HG03064 (cell line): ENCODE data around the gene COL5A1.

Source experiments
- ATAC-seq: cut with Tn5 transposase; IDR thresholded peaks from one replicate; pipeline ENCODE4 v1.9.1; 2021; ENCODE audit warnings: low read depth; ENCODE audit not compliant: unreplicated experiment

The COL5A1 gene

DNA sequence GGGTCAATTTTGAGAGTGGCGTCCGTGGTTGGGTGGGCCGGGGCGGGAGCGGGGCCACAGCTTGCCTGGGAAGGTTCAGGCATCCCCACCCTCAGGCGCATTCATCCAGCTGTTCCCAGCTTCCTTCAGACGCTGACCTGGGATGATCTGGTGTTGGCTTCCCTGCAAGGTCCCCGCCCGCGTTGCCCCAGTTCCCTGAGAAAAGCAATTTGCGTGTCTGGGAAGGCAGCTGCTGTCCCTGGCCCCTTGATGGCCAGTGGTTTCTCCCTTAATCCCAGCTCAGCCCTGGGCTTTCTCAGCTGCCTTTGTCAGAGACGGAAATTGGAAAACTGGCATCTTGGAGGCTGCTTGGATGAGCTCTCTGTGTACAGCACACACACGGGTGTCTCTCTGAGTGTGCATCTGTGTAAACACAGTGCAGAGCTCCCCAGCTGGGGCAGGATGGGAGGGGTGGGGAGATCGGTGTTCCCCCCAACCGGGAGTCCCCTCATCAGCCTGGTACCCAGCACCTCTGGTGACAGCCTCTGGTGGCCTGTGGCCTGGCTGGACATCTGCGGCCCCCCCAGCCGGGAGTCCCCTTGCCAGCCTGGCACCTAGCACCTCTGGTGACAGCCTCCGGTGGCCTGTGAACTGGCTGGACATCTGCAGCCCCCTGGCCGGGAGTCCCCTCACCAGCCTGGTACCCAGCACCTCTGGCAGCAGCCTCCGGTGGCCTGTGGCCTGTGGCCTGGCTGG lies 94.0 kb downstream of the COL5A1 start:
- ATAC-seq: no peak

GRCh38 chr9:134736791-134737497 lies 95.3 kb downstream of the COL5A1 start:
- no peak for ATAC-seq

DNA sequence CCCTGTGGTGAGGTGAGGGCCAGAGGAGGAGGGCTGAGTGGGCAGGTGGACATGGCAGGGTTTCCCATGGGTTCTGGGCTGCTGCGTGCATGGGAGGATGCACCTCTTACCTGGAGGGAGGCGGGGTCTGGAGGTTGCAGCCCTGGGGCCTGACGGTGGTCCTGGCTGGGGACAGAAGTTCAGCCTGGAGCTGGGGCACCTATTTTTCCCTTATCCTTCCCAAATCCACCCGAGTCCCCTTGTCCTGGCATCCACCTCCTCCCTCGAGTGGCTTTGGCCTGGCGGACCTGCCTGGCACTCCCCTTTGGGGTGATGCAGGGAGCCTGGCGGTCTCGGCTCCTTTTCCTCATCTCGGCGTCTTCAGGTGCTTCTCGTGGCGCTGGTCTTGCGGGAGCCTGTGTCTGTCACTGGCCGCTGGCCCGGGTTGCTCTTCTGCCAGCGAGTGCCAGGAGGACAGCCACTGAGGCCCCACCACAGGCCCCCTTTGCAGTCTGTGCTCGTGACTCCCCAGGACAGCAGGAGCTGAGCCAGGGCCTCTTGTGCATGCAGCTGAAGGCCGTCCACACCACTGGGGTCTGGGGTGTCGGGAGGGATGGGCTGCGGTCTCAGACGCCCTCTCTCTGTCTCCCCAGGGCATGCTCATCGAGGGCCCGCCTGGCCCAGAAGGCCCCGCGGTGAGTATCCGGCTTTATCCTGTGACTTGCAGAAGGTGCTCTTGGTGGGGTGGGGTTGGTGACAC lies 96.4 kb downstream of the COL5A1 start:
- no peak for ATAC-seq

- ATAC-seq: no peak
Measured at GRCh38 chr9:134738869-134739659, 97.5 kb downstream of the COL5A1 start.

GRCh38 chr9:134739660-134739968 lies 98.0 kb downstream of the COL5A1 start:
- no peak for ATAC-seq

DNA sequence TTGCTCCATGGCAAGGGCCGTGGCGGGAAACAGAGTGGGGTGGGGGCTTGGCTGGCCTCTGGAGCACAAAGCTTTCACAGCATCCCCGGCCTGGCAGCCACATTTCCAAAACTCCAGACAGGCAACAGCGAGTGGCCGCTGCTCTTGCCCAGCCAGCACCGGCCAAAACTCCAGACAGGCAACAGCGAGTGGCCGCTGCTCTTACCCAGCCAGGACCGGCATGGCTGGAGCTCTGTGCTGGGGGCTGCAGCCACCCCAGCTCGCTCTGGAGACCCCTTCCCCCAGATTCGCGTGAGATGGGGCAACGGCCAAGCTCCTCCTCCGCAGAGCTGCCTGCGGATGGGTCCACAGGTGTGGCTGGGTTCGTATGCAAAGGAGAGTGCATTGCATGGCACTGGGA lies 98.5 kb downstream of the COL5A1 start:
- ATAC-seq: no peak

GRCh38 chr9:134741846-134742245 lies 100.2 kb downstream of the COL5A1 start:
- no peak for ATAC-seq

- ATAC-seq: no peak
Measured at GRCh38 chr9:134742822-134743535, 101.4 kb downstream of the COL5A1 start.

- no peak for ATAC-seq
Measured at GRCh38 chr9:134743853-134744252, 102.2 kb downstream of the COL5A1 start.

GRCh38 chr9:134744385-134745295 lies 103.0 kb downstream of the COL5A1 start:
- no peak for ATAC-seq

DNA sequence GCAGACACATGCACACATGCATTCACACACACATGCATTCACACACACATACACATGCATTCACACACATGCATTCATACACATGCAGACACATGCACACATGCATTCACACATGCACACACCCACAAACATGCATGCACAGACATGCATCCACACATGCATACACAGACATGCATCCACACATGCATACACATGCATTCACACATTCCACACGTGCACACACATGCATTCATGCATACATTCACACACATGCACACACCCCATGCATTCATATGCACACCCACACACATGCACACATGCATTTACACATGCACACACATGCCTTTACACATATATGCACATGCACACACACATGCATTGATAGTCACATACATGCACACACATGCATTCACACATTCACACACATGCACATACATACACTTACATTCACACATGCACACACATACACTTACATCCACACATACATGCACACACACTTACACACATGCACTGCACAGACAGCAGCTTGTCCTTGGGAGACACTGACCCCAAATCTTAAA lies 106.4 kb downstream of the COL5A1 start:
- ATAC-seq: no peak

- ATAC-seq: no peak
Measured at GRCh38 chr9:134748591-134748990, 107.0 kb downstream of the COL5A1 start.

DNA sequence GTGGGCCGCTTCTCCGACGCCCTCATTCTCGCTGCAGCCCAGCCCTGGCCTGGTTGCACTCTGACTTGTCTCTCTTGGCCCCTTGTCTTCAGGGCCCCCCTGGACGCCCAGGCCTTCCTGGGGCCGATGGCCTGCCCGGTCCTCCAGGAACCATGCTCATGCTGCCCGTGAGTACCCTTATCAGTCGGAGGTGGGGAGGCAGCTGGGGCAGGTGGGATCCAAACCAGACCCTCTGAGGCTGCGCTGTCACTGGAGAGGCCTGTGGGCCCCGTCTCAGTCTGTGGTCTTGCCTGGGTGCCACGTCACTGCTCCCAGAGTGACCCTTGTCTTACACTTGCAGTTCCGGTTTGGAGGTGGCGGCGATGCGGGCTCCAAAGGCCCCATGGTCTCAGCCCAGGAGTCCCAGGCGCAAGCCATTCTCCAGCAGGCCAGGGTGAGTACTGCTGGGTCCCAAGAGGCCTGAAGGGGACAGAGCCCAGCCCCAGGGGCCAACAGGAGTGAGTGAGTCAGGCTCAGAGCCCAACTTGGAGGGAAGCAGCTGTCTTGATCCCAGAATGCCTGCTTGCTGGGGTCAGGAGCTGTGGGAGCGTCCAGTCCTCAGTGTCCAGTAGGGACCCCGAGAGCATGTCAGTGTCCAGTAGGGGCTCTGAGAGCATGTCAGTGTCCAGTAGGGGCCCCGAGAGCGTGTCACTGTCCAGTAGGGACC lies 109.0 kb downstream of the COL5A1 start:
- ATAC-seq: no peak

DNA sequence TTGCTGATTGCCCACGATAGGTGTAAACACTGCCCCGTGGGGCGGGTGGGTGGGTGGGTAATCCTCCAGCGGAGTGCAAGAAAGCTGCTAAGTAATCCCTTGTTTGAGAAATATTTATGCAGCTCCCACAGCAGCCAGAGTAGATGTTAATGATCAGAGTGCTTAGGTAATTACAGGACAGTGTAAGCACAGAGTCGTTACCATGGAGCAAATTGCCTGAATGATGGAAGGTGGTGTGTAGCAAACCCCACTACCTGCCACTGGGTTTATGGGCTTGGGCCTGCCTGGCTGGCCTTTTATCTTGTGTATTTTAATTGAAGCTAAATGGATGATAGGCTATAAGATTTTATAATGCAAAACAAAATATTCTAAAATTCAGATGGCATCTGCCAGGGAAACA lies 110.0 kb downstream of the COL5A1 start:
- no peak for ATAC-seq

DNA sequence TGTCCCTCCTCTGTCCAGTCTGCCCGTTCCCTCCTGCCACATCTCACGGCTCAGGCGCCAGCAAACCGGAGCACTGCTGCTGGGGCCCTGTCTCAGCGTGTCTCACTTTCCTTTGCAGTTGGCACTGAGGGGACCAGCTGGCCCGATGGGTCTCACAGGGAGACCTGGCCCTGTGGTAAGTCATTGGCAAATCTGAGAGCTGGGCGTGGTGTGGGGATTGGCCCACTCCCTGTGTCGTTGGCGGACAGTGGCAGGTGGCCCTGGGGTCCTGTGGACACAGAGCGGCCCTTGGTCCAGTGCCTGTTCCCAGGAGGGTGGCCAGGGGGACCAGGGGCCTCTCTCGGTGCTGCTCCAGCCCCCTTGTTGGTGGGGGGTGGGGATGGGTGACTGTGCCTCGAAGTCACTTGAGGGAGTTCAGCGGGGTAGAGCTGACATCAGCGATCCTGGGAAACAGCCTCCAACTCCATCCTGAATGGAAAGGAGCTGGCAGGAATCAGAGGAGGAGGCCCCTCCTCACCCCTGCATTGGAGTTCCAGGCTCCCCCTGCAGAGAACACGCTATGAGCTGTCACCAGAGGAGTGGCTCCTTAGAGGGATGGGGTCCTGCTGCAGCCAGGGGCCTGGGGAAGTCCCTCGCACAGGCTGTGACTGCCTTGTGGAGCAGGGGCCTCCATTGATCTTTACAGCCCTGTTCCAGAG lies 111.0 kb downstream of the COL5A1 start:
- ATAC-seq: no peak

GRCh38 chr9:134753191-134753590 lies 111.6 kb downstream of the COL5A1 start:
- no peak for ATAC-seq

DNA sequence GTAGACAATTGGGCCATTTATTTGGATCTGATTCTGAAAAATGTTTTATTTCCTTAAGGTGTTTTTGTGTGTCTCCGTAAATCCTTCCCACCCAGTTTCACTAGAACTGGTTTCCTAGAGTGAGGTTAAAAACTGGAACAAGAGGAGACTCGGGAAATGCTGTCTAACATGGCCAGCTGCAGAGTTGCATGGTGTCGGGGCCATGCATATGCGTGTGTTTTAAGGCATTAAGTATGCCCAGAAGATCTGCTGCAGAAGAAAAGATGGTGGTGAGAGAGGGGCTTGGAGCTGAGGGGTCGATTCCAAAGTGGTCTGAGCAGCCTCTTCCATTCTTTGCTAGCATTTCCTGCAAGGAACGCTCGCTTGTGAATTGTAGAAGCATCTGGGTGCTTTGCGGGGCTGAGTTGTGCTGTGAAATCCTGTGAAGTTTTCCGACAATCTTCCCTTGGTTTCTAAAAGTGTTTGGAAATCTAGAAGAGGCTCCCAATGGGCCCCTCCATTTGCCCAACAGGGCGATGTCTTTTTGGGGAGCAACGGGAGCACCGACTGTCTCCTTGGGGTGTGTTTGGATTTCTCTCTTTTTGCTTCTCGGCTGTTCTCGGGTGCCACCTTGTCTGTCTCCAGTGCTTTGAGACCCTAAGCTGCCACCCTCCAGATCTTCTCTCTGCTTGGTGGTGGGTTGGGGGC lies 113.8 kb downstream of the COL5A1 start:
- ATAC-seq: no peak
